ENCODE measurements around the gene ZNF346. TPM values are rescaled to one million over a fixed set of nuclear protein-coding genes. Genes with fewer than 3 reads are reported as not detected.

The ZNF346 gene
- total and polyA plus RNA-seq, 2 experiments from 2014 or later = 32.5 TPM

DNA sequence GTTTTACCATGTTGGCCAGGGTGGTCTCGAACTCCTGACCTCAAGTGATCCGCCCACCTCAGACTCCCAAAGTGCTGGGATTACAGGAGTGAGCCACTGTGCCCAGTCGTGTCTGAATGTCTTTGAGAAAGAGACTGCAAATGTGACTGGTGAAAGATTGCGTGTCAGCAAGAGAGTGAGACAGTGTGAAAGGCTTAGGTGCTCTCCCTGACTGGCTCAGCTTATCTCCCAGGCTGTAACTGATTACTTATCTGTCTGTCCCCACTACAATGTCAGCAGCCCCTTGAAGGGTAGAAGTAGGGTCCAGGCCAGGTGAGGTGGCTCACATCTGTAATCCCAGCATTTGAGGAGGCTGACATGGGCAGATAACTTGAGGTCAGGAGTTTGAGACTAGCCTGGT is 60.9 kb downstream of the ZNF346 start:
- Histone ChIP-seq H3K27ac (no peak overlapping the region), H3K9me3 (ENCODE audit: low read depth) (no peaks in the 10 kb centered on the region), H3K4me3 (no peak overlapping the region), H3K27me3 (peaks cover 17% of the 10 kb centered on the region), H3K36me3 (no peaks in the 10 kb centered on the region), H3K4me1 (ENCODE audit: low read depth) (no peaks in the 10 kb centered on the region)
- TF ChIP-seq, protein P1, sequence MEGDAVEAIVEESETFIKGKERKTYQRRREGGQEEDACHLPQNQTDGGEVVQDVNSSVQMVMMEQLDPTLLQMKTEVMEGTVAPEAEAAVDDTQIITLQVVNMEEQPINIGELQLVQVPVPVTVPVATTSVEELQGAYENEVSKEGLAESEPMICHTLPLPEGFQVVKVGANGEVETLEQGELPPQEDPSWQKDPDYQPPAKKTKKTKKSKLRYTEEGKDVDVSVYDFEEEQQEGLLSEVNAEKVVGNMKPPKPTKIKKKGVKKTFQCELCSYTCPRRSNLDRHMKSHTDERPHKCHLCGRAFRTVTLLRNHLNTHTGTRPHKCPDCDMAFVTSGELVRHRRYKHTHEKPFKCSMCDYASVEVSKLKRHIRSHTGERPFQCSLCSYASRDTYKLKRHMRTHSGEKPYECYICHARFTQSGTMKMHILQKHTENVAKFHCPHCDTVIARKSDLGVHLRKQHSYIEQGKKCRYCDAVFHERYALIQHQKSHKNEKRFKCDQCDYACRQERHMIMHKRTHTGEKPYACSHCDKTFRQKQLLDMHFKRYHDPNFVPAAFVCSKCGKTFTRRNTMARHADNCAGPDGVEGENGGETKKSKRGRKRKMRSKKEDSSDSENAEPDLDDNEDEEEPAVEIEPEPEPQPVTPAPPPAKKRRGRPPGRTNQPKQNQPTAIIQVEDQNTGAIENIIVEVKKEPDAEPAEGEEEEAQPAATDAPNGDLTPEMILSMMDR (IDR thresholded peaks at IDR 0.05; ENCODE audit: low read depth, low read length) = no peak
- no peak for DNase-seq (ENCODE audit: low read depth in 1 of 2, low spot score in 1 of 2)

DNA sequence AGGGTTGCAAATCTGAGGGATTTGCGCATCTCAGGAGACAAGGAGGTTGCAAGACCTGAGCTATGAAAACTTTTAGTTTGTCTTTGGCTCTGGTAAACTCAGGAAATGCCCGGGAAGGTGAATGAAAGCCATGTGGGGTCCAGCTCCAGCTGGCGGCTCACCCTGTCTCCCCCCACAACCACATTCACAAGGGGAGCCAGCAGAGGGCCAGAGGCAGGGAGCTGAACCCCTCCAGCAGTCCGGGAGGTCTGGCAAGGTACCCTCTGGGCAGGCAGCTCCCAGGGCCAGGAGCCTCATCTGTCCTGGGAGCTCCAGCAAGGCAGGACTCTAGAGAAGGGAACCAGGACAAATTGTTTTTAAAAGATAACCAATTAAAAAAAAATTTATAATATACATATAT is 61.7 kb downstream of the ZNF346 start:
- no peak overlapping the region for H3K4me3 ChIP-seq
- H3K36me3 ChIP-seq = no peaks in the 10 kb centered on the region
- DNase-seq (ENCODE audit: low read depth in 1 of 2, low spot score in 1 of 2) = no peak
- H3K4me1 ChIP-seq (ENCODE audit: low read depth) = no peaks in the 10 kb centered on the region
- no peaks in the 10 kb centered on the region for H3K9me3 ChIP-seq (ENCODE audit: low read depth)
- H3K27me3 ChIP-seq = peaks cover 17% of the 10 kb centered on the region
- H3K27ac ChIP-seq = no peak overlapping the region
- TF ChIP-seq, protein P1 (IDR thresholded peaks at IDR 0.05; ENCODE audit: low read depth, low read length) = no peak

DNA sequence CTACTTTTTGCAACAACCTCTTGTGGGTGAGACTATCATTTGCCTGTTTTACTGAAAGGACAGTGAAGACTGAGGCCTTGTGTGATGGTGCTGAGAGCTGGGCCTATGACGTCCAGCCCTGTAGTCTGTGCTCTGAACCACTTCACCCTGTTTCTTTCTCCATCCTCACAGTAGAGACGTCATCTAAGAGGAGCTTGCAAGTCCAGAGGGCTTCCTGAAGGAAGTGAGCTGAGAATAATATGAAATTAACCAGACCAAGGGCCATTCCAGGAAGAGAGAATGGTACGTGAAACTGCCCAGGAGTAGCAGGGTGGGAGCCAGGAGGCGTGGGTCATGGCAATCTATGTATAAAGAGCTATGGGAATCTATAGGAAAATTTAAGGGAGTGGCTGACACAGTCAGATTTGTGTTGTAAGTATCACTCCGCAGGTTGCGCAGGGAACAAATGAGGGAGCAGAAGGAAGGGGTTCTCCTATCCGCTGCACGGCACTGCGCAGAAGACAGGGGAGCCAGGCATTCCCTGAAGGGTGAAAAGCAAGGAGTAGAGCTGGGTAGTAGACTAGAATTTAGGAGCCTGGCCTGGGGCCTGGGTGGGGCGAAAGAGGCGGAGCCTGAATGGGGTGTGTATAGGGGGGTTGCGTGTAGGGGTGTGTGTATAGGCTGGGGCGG is 63.6 kb downstream of the ZNF346 start:
- H3K4me3 ChIP-seq = no peak overlapping the region
- DNase-seq (ENCODE audit: low read depth in 1 of 2, low spot score in 1 of 2) = peak in 1 of 2 donors; percentile 15
- H3K9me3 ChIP-seq (ENCODE audit: low read depth) = no peaks in the 10 kb centered on the region
- H3K36me3 ChIP-seq = no peaks in the 10 kb centered on the region
- no peak overlapping the region for H3K27ac ChIP-seq
- peaks cover 20% of the 10 kb centered on the region for H3K27me3 ChIP-seq
- TF ChIP-seq, protein P1 (IDR thresholded peaks at IDR 0.05; ENCODE audit: low read depth, low read length) = no peak
- H3K4me1 ChIP-seq (ENCODE audit: low read depth) = no peaks in the 10 kb centered on the region

DNA sequence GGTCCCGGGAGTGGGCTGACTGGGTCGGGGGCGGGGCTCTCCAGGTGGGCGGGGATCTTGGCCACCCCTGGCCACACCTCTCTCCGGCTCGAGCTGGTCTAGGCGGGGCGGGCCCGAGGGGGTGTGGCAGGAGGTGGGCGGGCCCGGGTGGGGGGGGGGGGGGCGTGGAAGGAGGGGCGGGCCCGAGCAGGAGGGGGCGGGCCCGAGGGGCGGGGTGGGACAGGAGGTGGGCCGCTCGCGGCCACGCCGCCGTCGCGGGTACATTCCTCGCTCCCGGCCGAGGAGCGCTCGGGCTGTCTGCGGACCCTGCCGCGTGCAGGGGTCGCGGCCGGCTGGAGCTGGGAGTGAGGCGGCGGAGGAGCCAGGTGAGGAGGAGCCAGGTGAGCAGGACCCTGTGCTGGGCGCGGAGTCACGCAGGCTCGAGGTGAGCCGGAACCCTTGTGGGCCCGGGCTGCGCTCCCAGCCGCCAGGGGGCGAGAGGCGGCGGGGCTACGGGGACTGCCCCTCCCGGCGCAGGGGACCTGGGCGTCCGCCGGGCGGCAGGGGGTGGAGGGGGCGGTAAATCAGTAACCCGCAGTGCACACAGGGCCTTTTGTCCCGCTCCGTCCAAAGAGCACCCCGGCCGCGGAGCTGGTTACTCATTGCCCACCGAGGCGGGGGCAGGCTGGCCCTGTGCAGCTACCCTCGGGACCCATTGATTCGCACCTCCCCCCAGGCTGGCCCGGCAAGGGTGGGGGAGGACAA is 64.3 kb downstream of the ZNF346 start, which contains the start of gene FGFR4:
FGFR4 (plus strand) TSS at position 262 of the 744 bp plus-strand sequence. CDS start 2,688 bp downstream, outside the sequence.
- TF ChIP-seq, protein P1 (IDR thresholded peaks at IDR 0.05; ENCODE audit: low read depth, low read length) = peak; percentile 55
- Histone ChIP-seq H3K27ac (no peak within 1 kb of the TSS), H3K4me1 (ENCODE audit: low read depth) (no peaks in the 10 kb centered on the region), H3K27me3 (peaks cover 20% of the 10 kb centered on the region), H3K36me3 (no peaks in the 10 kb centered on the region), H3K4me3 (peak within 1 kb of the TSS; percentile 11), H3K9me3 (ENCODE audit: low read depth) (no peaks in the 10 kb centered on the region)
- DNase-seq (ENCODE audit: low read depth in 1 of 2, low spot score in 1 of 2) = peak; percentile 73 to 82

DNA sequence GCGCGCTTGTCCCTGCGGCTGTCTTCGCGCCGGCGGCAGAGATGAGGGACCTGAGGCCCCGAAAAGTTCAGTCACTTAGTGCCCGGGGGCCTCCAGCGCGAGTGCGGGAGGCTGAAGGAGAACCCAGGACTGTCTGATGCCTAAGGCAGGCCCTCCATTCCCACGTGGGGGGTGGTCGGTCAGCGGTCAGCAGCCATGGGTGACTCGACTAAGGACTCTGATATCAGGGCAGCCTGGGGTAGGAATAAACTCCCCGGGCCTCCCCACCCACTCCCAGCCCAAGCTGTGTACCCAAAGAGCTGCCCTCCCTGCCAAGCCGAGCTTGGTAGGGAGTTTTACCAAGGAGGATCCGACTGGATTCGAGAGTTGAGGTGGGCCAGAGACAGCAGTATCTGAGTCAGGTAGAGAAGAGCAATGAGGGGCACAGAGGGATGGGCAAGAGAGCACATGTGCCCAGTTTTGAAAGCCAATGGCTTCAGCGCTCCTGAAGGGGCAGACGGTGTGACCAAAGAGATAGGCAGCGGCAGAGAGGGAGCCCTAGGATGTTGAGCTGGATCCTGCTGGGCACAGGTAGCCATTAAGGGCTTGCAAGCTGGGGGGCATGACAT is 65.0 kb downstream of the ZNF346 start:
- no peaks in the 10 kb centered on the region for H3K36me3 ChIP-seq
- H3K27me3 ChIP-seq = peaks cover 20% of the 10 kb centered on the region
- TF ChIP-seq, protein P1 (IDR thresholded peaks at IDR 0.05; ENCODE audit: low read depth, low read length) = no peak
- no peaks in the 10 kb centered on the region for H3K9me3 ChIP-seq (ENCODE audit: low read depth)
- H3K27ac ChIP-seq = no peak overlapping the region
- no peaks in the 10 kb centered on the region for H3K4me1 ChIP-seq (ENCODE audit: low read depth)
- DNase-seq (ENCODE audit: low read depth in 1 of 2, low spot score in 1 of 2) = no peak
- peak overlapping the region; percentile 11 for H3K4me3 ChIP-seq
